Choroid plexus epithelial cell (primary cell): ENCODE results near the gene PPIA.

Source experiments
- DNase-seq: peaks from one replicate; pipeline ENCODE4 v3.0.0-alpha.2; 2010; ENCODE audit warnings: low read depth
- H3K4me3 ChIP-seq: 2 replicates; pipeline ENCODE4 v1.5.1; 2011; ENCODE audit warnings: low read depth, mild to moderate bottlenecking, control low read depth, low read length, moderate library complexity
- CTCF ChIP-seq: conservative IDR thresholded peaks from 2 replicates; pipeline ENCODE4 v1.5.1; 2011; ENCODE audit warnings: low read depth, mild to moderate bottlenecking, control low read depth, inconsistent platforms, low read length, moderate library complexity

Gene PPIA

GRCh38 chr7:44796504-44797328, at the start of gene PPIA:
Gene PPIA (plus strand): TSS chr7:44796681. CDS start chr7:44796725, 44 bp downstream.
- DNase-seq = peak; percentile 99
- TF ChIP-seq CTCF = no peak

GRCh38 chr7:44748045-44748947, 48.2 kb upstream of the PPIA start, which contains the start of gene ZMIZ2:
Gene ZMIZ2 (plus strand): TSS chr7:44748847. CDS start chr7:44756250, 7,403 bp downstream.
- peak; percentile 90 for DNase-seq

More at GRCh38 chr7:44796504-44797328, at the start of gene PPIA:
- H3K4me3 ChIP-seq = peak within 1 kb of the TSS; percentile 94

GRCh38 chr7:44748948-44749731, 47.3 kb upstream of the PPIA start:
- DNase-seq = no peak
- H3K4me3 ChIP-seq = peak overlapping the region; percentile 80
- no peak for TF ChIP-seq CTCF

More at GRCh38 chr7:44748045-44748947, 48.2 kb upstream of the PPIA start, which contains the start of gene ZMIZ2:
- H3K4me3 ChIP-seq = peak within 1 kb of the TSS; percentile 80
- no peak for TF ChIP-seq CTCF

- TF ChIP-seq CTCF = no peak
- H3K4me3 ChIP-seq = peak overlapping the region; percentile 80
- DNase-seq = no peak
Measured at GRCh38 chr7:44749992-44750391, 46.5 kb upstream of the PPIA start.

- DNase-seq = no peak
- TF ChIP-seq CTCF = no peak
- H3K4me3 ChIP-seq = no peak overlapping the region
Measured at GRCh38 chr7:44750424-44750823, 46.1 kb upstream of the PPIA start.

GRCh38 chr7:44750921-44751571, 45.4 kb upstream of the PPIA start:
- peak; percentile 78 for DNase-seq
- no peak for TF ChIP-seq CTCF
- no peak overlapping the region for H3K4me3 ChIP-seq
